GM10266 (cell line): ENCODE results near the gene PPP1R13B.

ENCODE experiments used
- DNase-seq: peaks from one replicate; pipeline ENCODE4 v3.0.0; 2012; ENCODE audit errors: extremely low spot score
- CTCF ChIP-seq: IDR thresholded peaks from 2 replicates; pipeline ENCODE4 v1.5.1; 2012; ENCODE audit warnings: mild to moderate bottlenecking, low read depth; ENCODE audit not compliant: control insufficient read depth, insufficient read depth; ENCODE audit errors: missing control alignments

The PPP1R13B gene

GRCh38 chr14:103870891-103871595 is 23.7 kb upstream of the PPP1R13B start:
- TF ChIP-seq CTCF: no peak
- no peak for DNase-seq

GRCh38 chr14:103870144-103870876 is 22.9 kb upstream of the PPP1R13B start:
- no peak for DNase-seq
- TF ChIP-seq CTCF: no peak

GRCh38 chr14:103869406-103870143 is 22.2 kb upstream of the PPP1R13B start:
- DNase-seq: no peak
- no peak for TF ChIP-seq CTCF

GRCh38 chr14:103868242-103868897 is 21.0 kb upstream of the PPP1R13B start:
- no peak for DNase-seq
- TF ChIP-seq CTCF: no peak

GRCh38 chr14:103867523-103867953 is 20.2 kb upstream of the PPP1R13B start:
- no peak for DNase-seq
- TF ChIP-seq CTCF: no peak

- TF ChIP-seq CTCF: no peak
- no peak for DNase-seq
Measured at GRCh38 chr14:103867020-103867419, 19.6 kb upstream of the PPP1R13B start.
